GM10266 (cell line): ENCODE measurements around the gene TSC2.

Experiments used
- DNase-seq: peaks from one replicate; pipeline ENCODE4 v3.0.0; 2012; ENCODE audit errors: extremely low spot score
- CTCF ChIP-seq: IDR thresholded peaks from 2 replicates; pipeline ENCODE4 v1.5.1; 2012; ENCODE audit warnings: mild to moderate bottlenecking, low read depth; ENCODE audit not compliant: control insufficient read depth, insufficient read depth; ENCODE audit errors: missing control alignments

Gene TSC2

GRCh38 chr16:2076072-2076865 is 28.5 kb downstream of the TSC2 start:
- TF ChIP-seq CTCF = no peak
- DNase-seq = no peak

- no peak for TF ChIP-seq CTCF
- DNase-seq = no peak
Measured at GRCh38 chr16:2077016-2077415, 29.2 kb downstream of the TSC2 start.

- no peak for DNase-seq
- no peak for TF ChIP-seq CTCF
Measured at GRCh38 chr16:2077696-2078095, 29.9 kb downstream of the TSC2 start.

- DNase-seq = no peak
- TF ChIP-seq CTCF = no peak
Measured at GRCh38 chr16:2078096-2078495, 30.3 kb downstream of the TSC2 start.

- TF ChIP-seq CTCF = no peak
- no peak for DNase-seq
Measured at GRCh38 chr16:2078691-2079090, 30.9 kb downstream of the TSC2 start.

GRCh38 chr16:2079311-2079800 is 31.6 kb downstream of the TSC2 start:
- no peak for TF ChIP-seq CTCF
- DNase-seq = no peak

- DNase-seq = no peak
- no peak for TF ChIP-seq CTCF
Measured at GRCh38 chr16:2079991-2080390, 32.2 kb downstream of the TSC2 start.
